Nephron (organoid): Measurements from ENCODE around the gene CAMK2G.
A peak's percentile ranks its signal among the peaks of the same experiment; 100 is the strongest.

Source experiments
- H3K27ac Mint-ChIP-seq, 3 experiments: 2 replicates each; pipeline ENCODE4 v1.8.0; 2020; ENCODE audit warnings: mixed read lengths in 3 of 3, mild to moderate bottlenecking in 2 of 3, moderate library complexity in 1 of 3
- H3K27me3 Mint-ChIP-seq: 2 replicates; pipeline ENCODE4 v1.8.0; 2021; ENCODE audit warnings: low read depth, mild to moderate bottlenecking, moderate library complexity, mixed read lengths
- H3K36me3 Mint-ChIP-seq: 2 replicates; pipeline ENCODE4 v1.8.0; 2020; ENCODE audit warnings: low read depth, mixed read lengths
- H3K4me1 Mint-ChIP-seq: 2 replicates; pipeline ENCODE4 v1.8.0; 2020; ENCODE audit warnings: mixed read lengths
- H3K4me3 Mint-ChIP-seq, 3 experiments: 2 replicates each; pipeline ENCODE4 v1.8.0; 2020; ENCODE audit warnings: mild to moderate bottlenecking in 3 of 3, mixed read lengths in 3 of 3, moderate library complexity in 2 of 3
- H3K9me3 Mint-ChIP-seq: 2 replicates; pipeline ENCODE4 v1.8.0; 2020; ENCODE audit warnings: mixed read lengths
- CTCF ChIP-seq, 3 experiments: fragments of 200-600 bp; sonication (generic); IDR thresholded peaks; one replicate each; pipeline ENCODE4 v1.5.0; 2021; ENCODE audit warnings: antibody characterized with exemption in 3 of 3; ENCODE audit not compliant: unreplicated experiment in 3 of 3

CAMK2G gene

GRCh38 chr10:73910401-73910763 is 36.0 kb upstream of the CAMK2G start:
- peaks cover 56% of the 10 kb centered on the region for H3K4me1 Mint-ChIP-seq
- peak overlapping the region in 2 of 3 experiments; percentile 13 to 48 for H3K27ac Mint-ChIP-seq
- TF ChIP-seq CTCF (IDR thresholded peaks at IDR 0.05; ENCODE audit: unreplicated experiment in 3 of 3), result no peak
- no peaks in the 10 kb centered on the region for H3K36me3 Mint-ChIP-seq
- H3K27me3 Mint-ChIP-seq, result peaks cover 51% of the 10 kb centered on the region
- no peaks in the 10 kb centered on the region for H3K9me3 Mint-ChIP-seq
- H3K4me3 Mint-ChIP-seq, result peak overlapping the region; percentile 84 to 88 (median 88)

GRCh38 chr10:73909540-73910115 is 35.3 kb upstream of the CAMK2G start:
- H3K4me3 Mint-ChIP-seq, result peak overlapping the region; percentile 15 to 88 (median 88)
- no peaks in the 10 kb centered on the region for H3K9me3 Mint-ChIP-seq
- H3K4me1 Mint-ChIP-seq, result peaks cover 49% of the 10 kb centered on the region
- TF ChIP-seq CTCF (IDR thresholded peaks at IDR 0.05; ENCODE audit: unreplicated experiment in 3 of 3), result no peak
- peaks cover 44% of the 10 kb centered on the region for H3K27me3 Mint-ChIP-seq
- H3K27ac Mint-ChIP-seq, result no peak overlapping the region
- H3K36me3 Mint-ChIP-seq, result no peaks in the 10 kb centered on the region

- H3K27ac Mint-ChIP-seq, result peak overlapping the region in 1 of 3 experiments; percentile 70
- no peaks in the 10 kb centered on the region for H3K9me3 Mint-ChIP-seq
- peaks cover 47% of the 10 kb centered on the region for H3K4me1 Mint-ChIP-seq
- TF ChIP-seq CTCF (IDR thresholded peaks at IDR 0.05; ENCODE audit: unreplicated experiment in 3 of 3), result no peak
- H3K36me3 Mint-ChIP-seq, result no peaks in the 10 kb centered on the region
- H3K27me3 Mint-ChIP-seq, result peaks cover 37% of the 10 kb centered on the region
- peak overlapping the region in 2 of 3 experiments; percentile 26 to 52 for H3K4me3 Mint-ChIP-seq
Observed at GRCh38 chr10:73908853-73909539, 34.6 kb upstream of the CAMK2G start.

- no peaks in the 10 kb centered on the region for H3K9me3 Mint-ChIP-seq
- H3K4me3 Mint-ChIP-seq, result peak overlapping the region; percentile 22 to 49 (median 37)
- no peak for TF ChIP-seq CTCF (IDR thresholded peaks at IDR 0.05; ENCODE audit: unreplicated experiment in 3 of 3)
- peak overlapping the region; percentile 67 to 91 (median 81) for H3K27ac Mint-ChIP-seq
- H3K27me3 Mint-ChIP-seq, result peaks cover 27% of the 10 kb centered on the region
- peaks cover 46% of the 10 kb centered on the region for H3K4me1 Mint-ChIP-seq
- H3K36me3 Mint-ChIP-seq, result no peaks in the 10 kb centered on the region
Observed at GRCh38 chr10:73907841-73908517, 33.6 kb upstream of the CAMK2G start.

GRCh38 chr10:73906524-73907447 is 32.4 kb upstream of the CAMK2G start:
- peaks cover 49% of the 10 kb centered on the region for H3K4me1 Mint-ChIP-seq
- peak overlapping the region; percentile 91 to 95 (median 94) for H3K27ac Mint-ChIP-seq
- no peaks in the 10 kb centered on the region for H3K9me3 Mint-ChIP-seq
- H3K36me3 Mint-ChIP-seq, result no peaks in the 10 kb centered on the region
- H3K4me3 Mint-ChIP-seq, result peak overlapping the region in 2 of 3 experiments; percentile 0 to 9
- no peak for TF ChIP-seq CTCF (IDR thresholded peaks at IDR 0.05; ENCODE audit: unreplicated experiment in 3 of 3)
- peaks cover 17% of the 10 kb centered on the region for H3K27me3 Mint-ChIP-seq
